Mucosa of descending colon (tissue), 3 donors: ENCODE data around the gene TCF12. TPM values are rescaled to one million over a fixed set of nuclear protein-coding genes. Genes with fewer than 3 reads are reported as not detected.

Experiments
- ATAC-seq: fragments of 200-7000 bp; cut with Tn5 transposase; one replicate; pipeline ENCODE4 v1.9.1; 2020; ENCODE audit warnings: mild to moderate bottlenecking, moderate library complexity
- DNase-seq, 3 donors: peaks; one replicate each; pipeline ENCODE4 v3.0.0-alpha.2; 2020
- H3K36me3 ChIP-seq: fragments of 200-600 bp; one replicate; pipeline ENCODE4 v1.8.0; 2021; ENCODE audit warnings: low read depth, mild to moderate bottlenecking
- H3K4me1 ChIP-seq: fragments of 200-600 bp; one replicate; pipeline ENCODE4 v1.8.0; 2021; ENCODE audit warnings: low read depth, mild to moderate bottlenecking
- H3K4me3 ChIP-seq: fragments of 200-600 bp; one replicate; pipeline ENCODE4 v1.8.0; 2021; ENCODE audit warnings: mild to moderate bottlenecking
- H3K9me3 ChIP-seq: fragments of 200-600 bp; one replicate; pipeline ENCODE4 v1.8.0; 2021; ENCODE audit warnings: mild to moderate bottlenecking
- intact Hi-C, 2 donors: fragments of 100-400 bp; cut with DNase I in 1 of 2; cut with micrococcal nuclease in 1 of 2; formaldehyde crosslinking; loops; one replicate each; pipeline versions ENCODE4 v1.11.0 to v1.11.1; 2022; cut with DNase I, micrococcal nuclease
- total RNA-seq, 3 donors: library from RNA; stranded (reverse); fragmentation: NEBNext Ultra II Directional in 2 of 3; extraction: Animal tissue kit (Norgen Biotek cat#: 25700) in 2 of 3; gene quantifications; one replicate each; pipeline versions ENCODE4 v1.2.1 to v1.2.4, GENCODE V29; 2021 to 2023
- TF ChIP-seq, protein P1 (sequence below): fragments of 200-600 bp; IDR thresholded peaks from one replicate; pipeline ENCODE4 v1.8.0; 2022; ENCODE audit warnings: antibody characterized with exemption, mild to moderate bottlenecking
- donor health status: DM: no; HTN: no; CAD: no; lungs with moderate emphysema.
- donor health status: DM: no; HTN: no; CAD: no.
- donor health status: DM: no; HTN: yes; CAD: no.

TCF12 gene
- total RNA-seq, 3 donors from 2014 or later: 74.1 to 118 (median 106) TPM

DNA sequence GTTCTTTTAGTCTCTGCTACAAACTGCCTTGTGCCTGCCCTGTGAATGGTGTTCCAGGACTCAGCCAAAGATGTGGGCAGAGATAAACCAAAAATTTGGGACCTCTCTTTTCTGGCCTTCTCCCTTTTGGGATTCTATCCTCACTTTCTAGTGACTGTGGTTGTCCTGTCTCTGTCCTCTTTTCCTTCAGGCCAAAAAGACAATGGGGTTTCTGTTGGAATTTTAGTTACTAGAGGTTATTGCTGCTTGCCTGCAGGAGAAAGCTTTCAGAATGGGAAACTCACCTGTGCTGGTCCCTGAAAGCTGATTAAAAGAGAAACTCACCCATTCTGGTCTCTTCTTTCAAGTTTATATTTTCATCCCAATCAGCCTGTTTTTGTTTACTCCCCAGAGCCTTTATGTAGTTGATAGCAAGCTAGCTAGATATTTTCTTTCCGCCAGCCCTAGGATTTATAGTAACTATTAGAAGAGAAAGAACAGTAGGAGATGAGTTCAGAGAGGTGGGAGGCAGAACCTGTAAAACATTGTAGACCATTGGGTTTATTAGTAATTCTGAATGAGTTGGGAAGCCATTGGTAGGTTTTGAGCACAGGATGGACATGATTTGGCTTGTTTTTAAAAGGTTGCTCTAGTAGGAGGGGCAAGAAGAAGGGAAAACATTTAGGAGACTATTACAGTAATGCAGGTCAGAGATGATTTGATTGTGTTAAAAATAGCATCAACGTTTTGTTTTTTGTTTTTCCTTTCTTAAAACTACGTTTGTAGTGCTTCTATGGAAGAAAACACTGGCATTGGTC, 138.9 kb downstream of the TCF12 start:
- ATAC-seq (no peak), DNase-seq (no peak)
- intact Hi-C loops: no loop called here
- TF ChIP-seq, protein P1, sequence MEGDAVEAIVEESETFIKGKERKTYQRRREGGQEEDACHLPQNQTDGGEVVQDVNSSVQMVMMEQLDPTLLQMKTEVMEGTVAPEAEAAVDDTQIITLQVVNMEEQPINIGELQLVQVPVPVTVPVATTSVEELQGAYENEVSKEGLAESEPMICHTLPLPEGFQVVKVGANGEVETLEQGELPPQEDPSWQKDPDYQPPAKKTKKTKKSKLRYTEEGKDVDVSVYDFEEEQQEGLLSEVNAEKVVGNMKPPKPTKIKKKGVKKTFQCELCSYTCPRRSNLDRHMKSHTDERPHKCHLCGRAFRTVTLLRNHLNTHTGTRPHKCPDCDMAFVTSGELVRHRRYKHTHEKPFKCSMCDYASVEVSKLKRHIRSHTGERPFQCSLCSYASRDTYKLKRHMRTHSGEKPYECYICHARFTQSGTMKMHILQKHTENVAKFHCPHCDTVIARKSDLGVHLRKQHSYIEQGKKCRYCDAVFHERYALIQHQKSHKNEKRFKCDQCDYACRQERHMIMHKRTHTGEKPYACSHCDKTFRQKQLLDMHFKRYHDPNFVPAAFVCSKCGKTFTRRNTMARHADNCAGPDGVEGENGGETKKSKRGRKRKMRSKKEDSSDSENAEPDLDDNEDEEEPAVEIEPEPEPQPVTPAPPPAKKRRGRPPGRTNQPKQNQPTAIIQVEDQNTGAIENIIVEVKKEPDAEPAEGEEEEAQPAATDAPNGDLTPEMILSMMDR: no peak
- Histone ChIP-seq H3K9me3 (no peaks in the 10 kb centered on the region), H3K4me3 (no peak overlapping the region), H3K36me3 (no peaks in the 10 kb centered on the region), H3K4me1 (peaks cover 20% of the 10 kb centered on the region)

DNA sequence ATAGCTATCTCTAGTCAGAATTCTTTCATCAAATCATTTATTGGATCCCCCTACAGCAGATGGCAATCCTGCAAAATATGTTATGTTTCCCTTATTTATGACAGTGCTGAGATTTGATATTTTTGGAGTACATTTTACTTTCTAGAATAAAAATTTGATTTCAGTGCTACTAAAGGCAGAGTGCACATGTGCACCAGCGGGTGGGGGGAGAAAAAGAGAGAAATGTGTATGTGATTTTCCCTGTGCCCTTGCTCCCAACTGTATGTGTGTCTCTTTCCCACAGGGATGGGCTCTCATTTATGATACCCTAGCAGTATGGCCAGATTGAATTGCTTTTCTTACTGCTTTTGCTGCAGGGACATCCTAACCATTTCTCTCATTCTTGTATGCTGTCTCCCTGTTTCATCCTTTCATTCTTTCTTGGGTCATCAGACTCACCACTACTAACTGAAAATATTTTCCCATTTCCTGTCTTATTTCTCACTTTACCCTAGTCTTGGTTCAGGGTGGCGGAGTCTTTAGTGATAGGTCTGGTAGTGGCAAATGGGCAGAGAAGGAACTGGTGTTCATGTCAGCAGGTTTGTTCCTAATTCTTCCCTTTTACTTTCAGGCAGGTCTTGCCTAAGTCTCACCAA, 140.7 kb downstream of the TCF12 start:
- ATAC-seq (no peak), DNase-seq (no peak)
- Histone ChIP-seq H3K9me3 (no peaks in the 10 kb centered on the region), H3K4me1 (peaks cover 12% of the 10 kb centered on the region), H3K36me3 (no peaks in the 10 kb centered on the region), H3K4me3 (no peak overlapping the region)
- intact Hi-C loops: no loop called here
- TF ChIP-seq, protein P1: no peak

DNA sequence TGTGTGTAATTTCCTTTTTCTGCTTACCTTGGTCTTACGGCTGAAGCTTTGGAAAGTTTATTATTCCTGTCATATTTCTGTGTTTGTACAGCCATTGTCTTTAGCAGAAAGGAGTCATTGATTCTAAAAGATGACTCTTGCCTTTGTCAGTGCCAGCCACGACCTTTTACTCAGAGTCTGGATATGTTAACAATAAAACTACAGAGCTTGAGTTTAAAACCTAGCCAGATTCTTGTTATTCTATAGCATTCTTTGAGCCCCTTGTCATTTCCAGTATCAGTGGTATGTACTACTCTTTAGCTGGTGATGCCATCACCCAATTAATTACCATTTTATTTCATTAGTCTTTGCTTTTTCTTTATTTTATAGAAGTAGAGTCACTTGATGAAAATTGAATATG, 142.4 kb downstream of the TCF12 start:
- ATAC-seq: no peak
- H3K4me3 ChIP-seq: no peak overlapping the region
- TF ChIP-seq, protein P1: no peak
- no peak for DNase-seq
- no peaks in the 10 kb centered on the region for H3K36me3 ChIP-seq
- H3K9me3 ChIP-seq: no peaks in the 10 kb centered on the region
- intact Hi-C loops: no loop called here
- H3K4me1 ChIP-seq: peaks cover 3% of the 10 kb centered on the region

DNA sequence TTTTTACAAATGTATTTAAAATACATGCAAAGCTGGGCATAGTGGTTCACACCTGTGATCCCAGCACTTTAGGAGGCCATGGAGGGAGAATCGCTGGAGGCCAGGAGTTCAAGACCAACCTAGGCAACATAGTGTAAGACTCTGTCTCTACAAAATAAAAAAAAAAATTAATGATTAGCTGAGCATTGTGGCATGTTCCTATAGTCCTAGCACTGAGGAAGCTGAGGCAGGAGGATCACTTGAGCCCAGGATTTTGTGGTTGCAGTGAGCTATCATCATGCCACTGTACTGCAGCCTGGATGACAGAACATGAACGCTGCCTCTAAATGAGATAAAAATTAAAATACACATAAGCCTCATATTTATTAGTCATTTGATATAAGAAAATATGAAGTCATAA, 142.8 kb downstream of the TCF12 start:
- H3K9me3 ChIP-seq: no peaks in the 10 kb centered on the region
- ATAC-seq: no peak
- intact Hi-C loops: no loop called here
- DNase-seq: no peak
- no peak overlapping the region for H3K4me3 ChIP-seq
- no peaks in the 10 kb centered on the region for H3K36me3 ChIP-seq
- TF ChIP-seq, protein P1: no peak
- peaks cover 3% of the 10 kb centered on the region for H3K4me1 ChIP-seq

DNA sequence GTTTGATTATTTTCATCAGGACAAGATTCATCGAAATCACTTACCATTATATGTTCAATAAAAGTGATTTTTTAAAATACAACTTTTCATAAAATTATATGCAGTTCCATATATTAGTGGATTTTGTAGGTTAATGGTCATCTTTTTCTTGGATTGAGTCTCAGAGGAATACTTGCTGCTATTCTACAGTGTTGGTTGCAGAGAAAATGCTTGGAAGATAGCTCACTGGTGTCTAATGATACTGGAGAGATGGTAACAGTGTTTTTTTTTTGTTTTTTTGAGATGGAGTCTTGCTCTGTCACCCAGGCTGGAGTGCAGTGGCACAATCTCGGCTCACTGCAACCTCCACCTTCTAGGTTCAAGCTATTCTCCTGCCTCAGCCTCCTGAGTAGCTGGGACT, 143.3 kb downstream of the TCF12 start:
- Histone ChIP-seq H3K4me3 (no peak overlapping the region), H3K4me1 (peaks cover 3% of the 10 kb centered on the region), H3K9me3 (no peaks in the 10 kb centered on the region), H3K36me3 (no peaks in the 10 kb centered on the region)
- DNase-seq (no peak), ATAC-seq (no peak)
- intact Hi-C loops: no loop called here
- TF ChIP-seq, protein P1: no peak
